Measurements from ENCODE around the gene PYURF.

Gene PYURF, protein sequence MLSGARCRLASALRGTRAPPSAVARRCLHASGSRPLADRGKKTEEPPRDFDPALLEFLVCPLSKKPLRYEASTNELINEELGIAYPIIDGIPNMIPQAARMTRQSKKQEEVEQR

DNA sequence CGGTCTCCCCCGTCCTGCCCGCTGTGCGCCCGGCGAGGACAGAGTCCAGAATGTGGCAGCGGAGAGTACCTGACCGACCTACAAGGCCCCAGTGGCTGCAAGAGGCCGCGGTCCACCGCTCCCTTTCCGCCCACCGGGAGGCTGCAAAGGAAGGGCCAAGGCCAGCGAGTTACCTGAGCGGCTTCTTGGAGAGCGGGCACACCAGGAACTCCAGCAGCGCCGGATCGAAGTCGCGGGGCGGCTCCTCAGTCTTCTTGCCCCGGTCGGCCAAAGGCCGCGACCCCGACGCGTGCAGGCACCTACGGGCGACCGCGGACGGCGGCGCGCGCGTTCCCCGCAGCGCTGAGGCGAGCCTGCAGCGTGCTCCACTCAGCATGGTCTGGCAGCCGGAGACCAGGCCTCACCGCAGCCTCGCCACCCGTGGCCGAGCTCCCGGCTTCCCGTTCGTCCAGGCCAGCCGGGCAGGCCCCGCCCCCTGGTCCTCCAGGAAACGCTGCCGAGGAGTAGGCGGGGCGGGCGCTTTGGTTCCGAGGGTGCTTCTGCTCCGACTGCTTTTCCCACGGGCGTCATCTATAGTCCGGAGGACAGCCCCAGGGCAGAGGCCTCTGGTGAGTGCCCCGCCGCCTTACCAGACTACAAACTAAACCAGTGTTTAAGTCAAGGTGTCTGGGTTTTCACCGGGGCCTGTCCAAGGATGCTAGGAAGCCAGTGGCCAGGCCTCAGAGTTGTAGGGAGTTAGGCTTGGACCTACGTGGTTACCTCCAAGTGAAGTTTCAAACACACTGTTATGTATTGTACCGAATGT, at the start of gene PYURF:
PYURF (minus strand) TSS at position 452 of the 805 bp plus-strand sequence; CDS start at position 376, 76 bp downstream.
- peak; percentile 72 for DNase-seq

DNA sequence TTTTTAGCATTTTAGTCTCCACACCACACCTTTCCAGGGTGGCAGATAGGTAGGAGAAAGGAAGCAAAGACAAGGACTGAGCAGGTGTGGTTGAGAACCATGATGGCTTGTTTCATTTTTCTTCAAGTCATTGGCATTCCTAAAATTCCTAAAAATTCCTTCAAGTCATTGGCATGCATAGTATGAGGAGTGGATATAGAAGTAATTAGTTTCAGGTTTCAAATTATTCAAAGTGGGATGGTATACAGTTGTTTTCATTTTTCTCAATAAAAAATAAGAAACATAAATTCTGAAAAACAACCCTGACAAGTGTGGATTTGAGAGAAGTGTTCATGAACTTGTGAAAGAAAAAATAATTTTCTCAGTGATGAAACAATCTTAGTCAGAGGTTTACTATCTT, 46.4 kb upstream of the PYURF start:
- DNase-seq, result no peak

DNA sequence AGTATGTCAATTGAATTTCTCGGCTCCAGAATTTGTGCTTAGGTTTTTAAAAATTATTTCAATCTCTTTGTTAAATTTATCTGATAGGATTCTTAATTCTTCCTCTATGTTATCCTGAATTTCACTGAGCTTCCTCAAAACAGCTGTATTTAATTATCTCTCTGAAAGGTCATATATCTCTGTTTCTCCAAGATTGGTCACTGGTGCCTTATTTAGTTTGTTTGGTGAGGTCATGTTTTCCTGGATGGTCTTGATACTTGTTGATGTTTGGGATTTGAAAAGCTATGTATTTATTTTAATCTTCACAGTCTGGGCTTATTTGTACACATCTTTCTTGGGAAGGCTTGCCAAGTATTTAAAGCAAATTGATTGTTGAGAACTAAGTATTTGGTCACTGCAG, 44.0 kb upstream of the PYURF start:
- DNase-seq, result no peak

DNA sequence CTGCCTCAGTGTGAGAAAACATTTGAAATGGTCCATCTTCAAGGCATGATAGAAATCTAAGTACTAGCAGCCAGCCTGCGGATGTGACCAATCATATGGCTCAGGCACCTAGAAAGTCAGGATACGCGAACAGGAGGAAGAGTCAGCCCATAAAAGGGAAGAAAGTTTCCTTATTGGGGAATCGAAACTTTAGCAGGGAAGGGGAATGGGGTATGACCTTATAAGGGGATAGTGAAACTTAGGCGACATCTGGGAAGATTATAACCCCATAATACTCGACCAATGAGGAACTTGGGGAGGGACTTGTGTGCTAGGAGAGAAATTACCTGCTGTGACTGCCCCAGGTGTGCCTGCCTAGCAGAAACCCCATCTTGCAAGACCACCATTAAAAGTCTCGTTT, 26.2 kb upstream of the PYURF start:
- DNase-seq, result no peak

DNA sequence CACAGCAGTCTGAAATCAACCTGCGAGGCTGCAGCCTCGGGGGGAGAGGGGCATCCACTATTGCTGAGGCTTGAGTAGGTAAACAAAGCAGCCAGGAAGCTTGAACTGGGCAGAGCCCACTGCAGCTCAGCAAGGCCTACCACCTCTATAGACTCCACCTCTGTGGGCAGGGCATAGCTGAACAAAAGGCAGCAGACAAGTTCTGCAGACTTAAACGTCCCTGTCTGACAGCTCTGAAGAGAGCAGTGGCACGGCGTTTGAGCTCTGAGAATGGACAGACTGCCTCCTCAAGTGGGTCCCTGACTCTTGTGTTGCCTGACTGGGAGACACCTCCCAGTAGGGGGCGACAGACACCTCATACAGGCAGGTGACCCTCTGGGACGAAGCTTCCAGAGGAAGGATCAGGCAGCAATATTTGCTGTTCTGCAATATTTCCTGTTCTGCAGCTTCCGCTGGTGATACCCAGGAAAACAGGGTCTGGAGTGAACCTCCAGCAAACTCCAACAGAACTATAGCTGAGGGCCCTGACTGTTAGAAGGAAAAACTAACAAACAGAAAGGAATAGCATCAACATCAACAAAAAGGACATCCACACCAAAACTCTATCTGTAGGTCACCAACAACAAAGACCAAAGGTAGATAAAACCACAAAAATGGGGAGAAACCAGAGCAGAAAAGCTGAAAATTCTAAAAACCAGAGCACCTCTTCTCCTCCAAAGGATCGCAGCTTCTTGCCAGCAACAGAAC, 15.9 kb upstream of the PYURF start:
- peak; percentile 13 for DNase-seq

DNA sequence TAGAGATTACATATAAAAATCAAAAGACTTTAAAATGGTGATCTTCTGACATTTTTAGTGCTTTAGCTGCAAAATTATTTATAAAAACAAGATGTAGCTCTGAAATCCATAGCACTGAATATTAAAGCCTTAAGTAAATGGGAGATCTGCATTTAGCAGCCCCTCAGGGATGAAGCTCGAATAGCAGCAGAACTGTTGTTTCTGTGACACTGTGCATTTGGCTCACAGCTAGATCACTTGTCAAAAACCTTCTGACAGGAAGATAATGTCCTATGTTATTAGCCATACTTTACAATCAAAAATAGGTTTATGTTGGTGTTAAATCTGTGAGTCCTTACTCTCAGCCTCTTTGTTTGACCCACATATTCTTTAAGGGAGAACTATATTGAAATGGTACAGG, 14.1 kb upstream of the PYURF start:
- no peak for DNase-seq

DNA sequence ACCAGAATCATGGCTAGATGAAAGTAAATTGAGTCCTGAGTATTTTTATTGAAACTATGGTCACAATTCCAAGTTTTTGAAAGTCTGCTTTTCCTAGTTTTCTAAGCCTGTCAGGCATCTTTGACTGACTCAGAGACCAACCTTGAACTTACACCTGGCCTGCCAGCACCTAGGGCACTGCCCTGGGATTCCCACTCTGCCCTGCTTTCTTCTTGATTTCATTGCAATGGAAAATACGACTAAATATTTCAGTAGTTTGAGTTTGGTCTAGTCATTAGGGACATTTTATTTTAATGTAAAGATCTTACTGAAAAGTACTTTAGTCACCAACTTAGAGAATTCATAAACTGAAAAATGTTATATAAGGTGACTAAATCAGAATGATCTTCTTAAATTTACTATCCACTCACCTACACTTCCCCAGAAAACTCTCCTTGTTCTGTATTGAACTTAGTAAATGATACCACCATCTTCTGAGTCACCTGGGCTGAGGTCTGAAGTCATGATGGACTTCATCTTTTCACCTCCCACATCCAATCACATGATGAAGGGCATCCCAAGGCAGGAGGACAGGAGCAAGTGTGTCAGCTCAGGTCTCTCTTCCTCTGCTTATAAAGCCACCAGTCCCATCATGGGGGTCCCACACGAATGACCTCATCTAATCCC, 11.6 kb upstream of the PYURF start:
- DNase-seq, result no peak

DNA sequence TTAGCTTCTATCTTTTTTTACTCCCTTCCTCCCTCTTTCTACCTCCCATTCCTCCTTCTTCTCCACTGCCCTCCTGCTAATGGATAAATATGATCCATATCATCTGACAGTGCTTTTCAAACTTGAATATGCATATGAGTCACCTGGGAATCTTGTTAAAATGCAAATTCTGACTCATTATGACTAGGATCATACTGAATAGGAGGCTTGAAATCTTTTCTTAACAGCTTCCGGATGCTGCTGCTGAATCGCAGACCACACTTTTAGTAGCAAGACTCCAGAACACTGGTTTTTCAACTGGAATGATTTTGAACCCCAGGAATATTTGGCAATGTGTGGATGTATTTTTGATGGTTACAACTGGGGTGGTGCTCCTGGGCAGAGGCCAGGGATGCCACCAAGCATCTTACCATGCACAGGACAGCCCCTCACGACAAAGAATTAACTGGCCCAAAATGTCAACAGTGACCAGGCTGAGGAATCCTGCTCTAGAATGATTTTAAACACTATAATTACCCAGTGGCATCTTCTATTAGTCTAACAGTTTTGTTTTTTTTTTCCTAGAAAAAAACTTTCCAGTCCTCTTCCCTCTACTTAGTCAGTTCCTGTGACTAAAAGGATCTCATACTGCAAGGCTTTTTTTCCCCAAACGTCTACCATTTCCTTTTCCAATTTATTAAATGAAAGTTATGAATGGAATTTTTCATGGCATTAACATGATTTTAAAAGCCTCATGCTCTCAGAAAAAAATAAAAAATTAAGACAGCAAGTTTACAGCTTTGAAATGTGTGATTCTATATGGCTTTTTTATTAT, 10.6 kb upstream of the PYURF start:
- DNase-seq, result no peak

DNA sequence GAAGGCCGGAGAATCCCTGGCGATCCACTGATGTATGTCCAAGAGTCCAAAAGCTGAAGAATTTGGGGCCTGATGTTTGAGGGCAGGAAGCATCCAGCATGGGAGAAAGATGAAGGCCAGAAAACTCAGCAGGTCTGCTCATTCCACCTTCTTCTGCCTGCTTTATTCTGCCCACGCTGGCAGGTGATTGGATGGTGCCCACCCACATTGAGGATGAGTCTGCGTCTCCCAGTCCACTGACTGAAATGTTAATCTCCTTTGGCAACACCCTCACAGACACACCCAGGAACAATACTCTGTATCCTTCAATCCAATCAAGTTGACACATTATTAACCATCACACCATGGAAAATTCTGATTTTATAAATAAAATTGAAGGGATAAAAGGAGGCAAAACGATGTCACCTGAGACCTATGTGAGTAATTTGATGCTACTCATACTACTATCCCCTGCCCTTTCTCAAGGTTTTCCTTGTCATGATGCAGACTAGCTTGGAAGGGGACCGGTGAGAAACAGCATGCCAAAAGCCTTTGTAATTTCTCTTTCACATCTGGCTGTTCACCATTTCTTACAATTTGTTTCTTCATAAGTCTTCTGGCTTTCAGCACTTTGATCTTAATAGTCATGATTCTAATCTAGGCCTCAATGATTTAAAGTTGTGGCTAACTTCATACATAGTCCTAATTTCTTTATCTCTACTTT, 9.7 kb upstream of the PYURF start:
- DNase-seq, result no peak

DNA sequence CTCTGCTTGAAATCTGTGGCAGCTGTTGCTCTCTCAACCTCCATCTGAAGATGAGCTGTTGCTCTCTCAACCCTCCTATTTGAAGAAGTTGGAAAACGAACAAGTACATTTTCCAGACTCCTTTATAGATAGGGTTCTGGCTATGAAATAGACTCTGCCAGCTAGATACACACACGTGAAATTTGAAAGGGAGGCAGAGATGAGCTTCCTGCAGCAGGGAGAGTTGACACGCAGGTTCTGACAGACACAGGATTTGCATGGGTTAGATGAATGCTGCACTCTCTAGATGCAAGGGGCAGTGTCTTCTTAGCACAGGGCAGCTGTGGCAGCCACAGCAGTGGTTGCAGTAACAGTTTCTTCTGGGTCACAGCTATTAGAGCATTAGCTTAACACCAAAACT, 8.0 kb upstream of the PYURF start:
- DNase-seq, result no peak

DNA sequence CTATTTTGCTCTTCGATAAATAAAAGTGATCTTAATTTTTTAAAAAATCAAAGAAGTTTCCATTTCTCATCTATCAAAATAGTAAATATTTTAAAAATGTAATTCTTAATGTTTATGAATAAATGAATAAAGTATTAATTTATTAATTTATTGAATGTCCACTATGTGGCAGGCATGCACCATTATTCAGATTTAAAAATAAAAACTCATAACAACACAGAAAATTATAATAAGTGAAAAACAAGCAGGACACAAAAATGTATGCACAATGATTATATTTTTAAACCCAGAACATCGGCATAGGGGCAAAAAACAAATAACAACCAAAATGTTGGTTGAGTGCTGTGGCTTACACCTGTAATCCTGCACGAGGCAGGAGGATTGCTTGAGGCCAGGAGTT, 5.3 kb upstream of the PYURF start:
- no peak for DNase-seq

DNA sequence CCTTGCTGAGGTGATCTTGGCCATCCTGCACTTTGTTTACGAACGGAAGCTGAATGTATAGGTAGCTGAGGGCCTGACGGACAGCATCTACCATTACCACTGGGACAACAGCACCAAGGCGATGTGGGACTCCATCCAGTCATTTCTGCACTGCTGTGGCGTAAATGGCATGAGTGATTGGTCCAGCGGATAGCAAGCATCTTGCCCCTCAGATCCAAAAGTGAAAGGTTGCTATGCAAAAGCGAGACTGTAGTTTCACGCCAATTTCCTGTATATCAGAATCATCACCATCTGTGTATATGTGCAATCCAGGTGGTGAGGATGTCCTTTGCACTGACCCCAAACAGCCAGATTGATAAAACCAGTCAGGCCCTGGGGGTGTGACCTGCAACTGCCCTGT, 4.2 kb upstream of the PYURF start:
- DNase-seq, result no peak

DNA sequence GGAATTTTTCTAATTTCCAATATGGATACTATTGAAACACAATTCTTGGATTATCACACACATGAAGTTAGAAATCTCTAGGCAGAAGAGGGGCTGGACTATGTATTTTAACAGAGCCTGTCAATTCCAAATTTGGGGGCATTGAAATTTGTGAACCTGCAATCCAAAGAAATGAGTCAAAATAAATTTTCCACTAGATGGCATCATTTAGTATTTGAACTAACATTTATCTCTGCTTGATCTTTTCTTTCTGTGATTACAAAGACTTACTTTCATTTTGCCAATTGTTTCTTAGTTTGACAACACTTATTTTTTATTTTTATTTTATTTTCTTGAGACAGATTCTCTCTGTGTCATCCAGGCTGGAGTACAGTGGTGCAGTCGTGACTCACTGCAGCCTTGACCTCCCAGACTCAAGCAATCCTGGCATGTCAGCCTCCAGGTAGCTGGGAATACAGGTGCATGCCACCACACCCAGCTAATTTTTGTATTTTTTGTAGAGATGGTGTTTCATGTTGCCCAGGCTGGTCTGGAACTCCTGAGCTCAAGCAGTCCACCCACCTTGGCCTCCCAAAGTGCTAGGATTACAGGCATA, 2.7 kb upstream of the PYURF start:
- DNase-seq, result no peak

DNA sequence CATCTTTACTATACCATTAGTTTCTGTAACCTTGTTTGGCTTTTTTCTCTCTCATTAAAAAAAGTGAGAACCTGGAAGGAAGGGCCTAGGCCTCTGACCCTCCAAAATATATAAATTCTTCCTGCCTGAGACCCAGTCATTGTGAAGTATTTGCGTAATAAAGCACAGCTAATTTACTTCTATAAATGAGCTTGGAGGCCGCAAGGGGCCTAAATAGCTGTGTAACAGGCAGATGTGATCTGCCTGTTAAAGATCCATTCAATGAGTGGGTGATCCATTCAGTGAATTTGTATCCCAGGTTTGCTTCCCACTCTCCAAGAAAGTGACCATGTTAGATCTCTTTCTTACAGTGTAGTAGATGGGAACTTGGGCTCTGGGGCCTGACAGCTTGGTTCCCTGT, 595 bp upstream of the PYURF start:
- DNase-seq, result no peak

DNA sequence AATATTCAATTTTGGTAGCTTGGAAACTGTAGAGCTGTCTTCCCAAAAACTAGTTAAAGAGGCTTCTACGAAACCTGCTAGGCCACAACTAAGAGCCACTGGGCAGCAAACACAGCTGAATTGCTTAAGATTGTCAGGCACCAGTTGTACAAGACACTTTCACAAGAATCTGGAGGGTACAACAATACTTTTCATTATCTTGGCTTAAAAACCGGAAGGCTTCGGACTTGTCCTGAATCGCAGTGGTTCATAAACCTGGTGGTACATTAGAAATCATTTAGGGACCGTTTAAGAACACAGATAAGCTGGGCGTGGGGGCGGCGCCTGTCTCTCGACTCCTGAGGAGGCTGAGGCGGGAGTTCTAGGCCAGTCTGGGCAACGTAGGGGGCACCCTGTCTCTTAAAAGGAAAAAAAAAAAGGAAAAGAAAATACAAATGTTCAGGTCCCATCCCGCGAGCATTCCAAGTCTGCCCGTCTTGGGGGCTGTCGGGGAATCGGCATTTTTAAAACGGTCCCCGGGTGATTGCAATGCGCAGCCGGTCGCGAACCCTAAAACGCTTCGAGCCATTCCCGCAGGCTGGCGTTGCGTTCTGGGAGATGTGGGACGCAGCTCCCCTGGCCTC, 763 bp downstream of the PYURF start:
- DNase-seq, result no peak

DNA sequence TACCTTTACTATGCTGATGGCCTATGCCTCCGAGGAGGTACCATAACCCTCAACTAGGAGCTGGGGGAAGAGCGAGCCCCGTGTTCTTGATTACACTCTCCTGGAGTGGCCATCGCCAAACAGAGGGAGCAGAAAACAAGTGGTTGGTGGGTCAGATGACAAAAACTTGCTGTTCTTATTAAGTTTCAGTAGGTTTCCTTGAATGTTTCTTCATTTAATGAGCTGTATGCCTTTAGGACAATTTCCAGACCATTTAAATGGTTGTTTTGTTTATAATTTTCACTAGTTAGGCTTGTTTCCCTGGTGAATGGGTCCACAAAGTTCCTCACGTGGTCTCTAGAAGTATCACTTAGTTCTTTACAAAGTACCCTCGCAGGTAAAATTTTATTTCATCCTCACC, 4.7 kb downstream of the PYURF start:
- DNase-seq, result no peak

DNA sequence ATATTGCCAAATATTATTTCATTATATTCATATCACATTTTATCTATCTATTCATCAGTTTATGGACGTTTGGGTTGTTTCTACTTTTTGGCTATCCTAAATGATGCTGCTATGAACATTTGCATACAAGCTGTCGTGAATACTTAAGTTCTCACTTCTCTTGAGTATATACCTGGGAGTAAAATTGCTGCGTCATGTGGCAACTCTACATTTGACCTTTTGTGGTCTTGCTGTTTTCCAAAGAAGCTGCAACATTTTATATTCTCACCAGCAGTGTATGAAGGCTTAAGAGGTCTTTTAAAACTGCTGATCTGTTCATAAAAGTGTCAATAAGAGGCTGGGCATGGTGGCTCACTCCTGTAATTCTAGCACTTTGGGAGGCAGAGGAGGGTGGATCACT, 5.8 kb downstream of the PYURF start:
- no peak for DNase-seq

DNA sequence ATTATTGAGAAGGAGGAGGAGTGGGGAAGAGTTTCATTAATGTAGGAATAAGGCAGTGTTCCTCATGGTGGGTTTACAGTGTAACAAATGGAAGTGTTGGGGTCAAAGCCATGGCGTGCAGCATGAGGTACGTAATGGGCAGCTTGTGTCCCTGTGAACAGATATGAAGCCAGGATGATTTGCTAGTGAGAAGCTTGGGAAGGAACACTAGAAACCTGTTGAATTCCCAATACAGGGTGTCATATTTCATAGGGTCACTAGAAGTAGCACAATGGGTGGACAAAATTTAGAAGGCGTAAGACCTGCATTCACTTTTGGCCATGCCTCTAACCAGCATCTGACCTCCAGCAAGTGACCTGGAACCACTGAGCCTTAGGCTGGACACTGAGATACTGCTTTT, 6.8 kb downstream of the PYURF start:
- no peak for DNase-seq

DNA sequence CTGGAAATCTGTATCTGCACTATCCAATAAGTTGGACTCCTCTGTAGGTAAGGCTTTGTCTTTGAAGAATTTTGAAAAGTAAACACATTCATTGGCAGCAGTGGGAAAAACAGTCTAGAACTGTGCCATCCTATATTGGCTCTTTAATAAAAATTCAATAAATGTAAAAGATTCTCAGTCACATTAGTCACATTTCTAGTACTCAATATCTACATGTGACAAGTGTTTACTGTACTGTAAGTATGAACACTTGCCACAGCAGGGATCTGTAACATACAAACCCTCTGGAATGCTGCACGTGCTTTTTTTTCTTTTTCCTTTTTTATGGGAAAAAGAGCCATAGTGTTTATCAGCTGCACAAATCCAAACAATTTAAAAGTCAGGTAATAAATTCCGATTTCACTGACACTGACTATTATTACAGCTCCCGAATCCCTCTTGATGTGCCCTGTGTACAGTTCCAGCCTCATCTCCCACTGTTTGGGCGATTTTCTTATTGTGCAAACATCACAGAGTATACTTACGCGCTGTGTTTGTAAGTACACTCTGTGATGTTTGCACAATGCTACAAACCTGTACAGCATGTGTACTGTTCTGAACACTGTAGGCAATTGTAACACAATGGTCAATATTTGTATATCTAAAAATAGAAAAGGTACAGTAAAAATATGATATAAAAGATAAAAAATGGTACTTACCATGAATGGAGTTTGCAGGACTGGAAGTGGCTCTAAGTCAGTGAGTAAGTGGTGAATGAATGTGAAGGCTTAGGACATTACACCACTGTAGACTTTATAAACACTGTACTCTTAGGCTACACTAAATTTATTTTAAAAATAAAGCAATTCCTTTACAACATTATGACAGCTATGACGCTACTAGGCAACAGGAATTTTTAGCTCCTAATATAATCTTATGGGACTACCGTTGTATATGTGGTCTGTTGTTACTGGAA, 8.7 kb downstream of the PYURF start:
- peak; percentile 56 for DNase-seq

DNA sequence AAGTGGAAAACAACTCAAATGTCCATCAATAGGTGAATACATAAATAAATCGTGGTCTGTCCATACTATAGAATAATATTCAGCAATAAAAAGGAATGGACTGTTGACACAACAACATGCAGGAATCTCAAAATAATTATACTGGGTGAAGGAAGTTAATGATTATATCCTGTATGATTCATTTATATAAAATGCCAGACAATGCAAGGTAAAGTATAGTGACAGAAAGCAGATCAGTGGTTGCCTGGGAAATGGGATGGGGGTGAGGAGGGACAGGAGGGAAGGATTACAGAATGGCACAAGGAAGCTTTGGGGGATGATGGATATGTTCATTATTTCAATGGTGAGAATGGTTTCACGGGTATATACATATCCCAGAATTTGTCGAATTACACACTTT, 12.3 kb downstream of the PYURF start:
- DNase-seq, result no peak
